GF-D8 (cell line): ENCODE measurements around the gene MT1B.
"Not testable (repeated sequence)": the region's sequence is repeated elsewhere in the genome, so short reads cannot be mapped to it uniquely, and the experiment has no call there.

Experiments used
- DNase-seq: peaks from one replicate; lab custom pipeline; 2025; lab: John Stamatoyannopoulos, UW

The MT1B gene

DNA sequence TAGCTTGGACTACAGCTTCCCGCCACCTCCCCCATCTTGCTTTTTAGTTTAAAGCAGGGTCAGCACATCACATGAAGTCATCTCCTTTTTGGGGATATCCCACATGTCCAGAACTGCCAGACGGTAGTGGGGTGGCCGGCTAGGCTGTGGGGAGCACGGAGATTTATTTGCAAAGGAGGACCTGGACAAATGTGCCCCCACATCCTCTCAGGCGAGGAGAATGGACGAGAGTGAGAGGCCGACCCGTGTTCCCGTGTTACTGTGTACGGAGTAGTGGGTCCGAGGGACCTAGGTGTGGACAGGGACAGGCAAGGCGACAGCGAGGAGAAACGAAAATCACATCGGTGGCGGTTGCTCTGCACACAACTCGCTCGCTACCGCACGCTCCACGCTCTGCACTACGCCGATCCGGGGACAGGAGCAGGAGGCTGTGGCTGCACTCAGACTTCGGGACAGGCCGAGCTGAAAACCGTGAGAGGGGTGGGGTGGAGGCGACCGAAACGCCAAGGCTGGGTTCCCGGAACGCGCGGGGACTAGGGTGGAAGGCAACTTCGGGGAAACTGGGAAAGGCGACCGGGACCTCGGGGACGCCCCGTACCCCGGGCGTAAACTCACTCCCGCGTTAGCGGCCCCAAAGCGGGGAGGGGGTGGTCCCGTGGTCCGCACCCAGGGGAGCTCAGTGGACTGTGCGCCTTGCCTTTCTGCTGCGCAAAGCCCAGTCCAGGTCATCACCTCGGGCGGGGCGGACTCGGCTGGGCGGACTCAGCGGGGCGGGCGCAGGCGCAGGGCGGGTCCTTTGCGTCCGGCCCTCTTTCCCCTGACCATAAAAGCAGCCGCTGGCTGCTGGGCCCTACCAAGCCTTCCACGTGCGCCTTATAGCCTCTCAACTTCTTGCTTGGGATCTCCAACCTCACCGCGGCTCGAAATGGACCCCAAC is 13.6 kb upstream of the MT1B start, which contains the start of gene MT1A:
Gene MT1A, plus strand, starts transcription at position 853 of the 937 bp plus-strand sequence. Its CDS starts 73 bp downstream, at position 926.
- no peak for DNase-seq

DNA sequence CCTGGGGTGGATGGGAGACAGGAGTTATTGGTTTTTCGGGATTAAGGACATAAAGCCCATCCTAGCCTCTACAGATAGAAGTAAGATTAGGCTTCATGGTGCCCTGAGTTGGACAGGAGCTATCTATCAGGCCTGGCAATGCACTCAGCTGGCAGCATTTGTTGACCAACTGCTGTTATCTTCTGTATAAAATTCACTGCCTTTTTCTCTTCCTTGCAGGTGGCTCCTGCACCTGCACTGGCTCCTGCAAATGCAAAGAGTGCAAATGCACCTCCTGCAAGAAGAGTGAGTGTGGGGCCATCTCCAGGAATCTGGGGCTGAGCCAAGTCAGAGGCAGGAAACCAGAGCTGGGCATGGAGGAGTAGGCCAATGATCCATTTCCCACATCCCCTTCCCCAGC is 12.6 kb upstream of the MT1B start:
- DNase-seq, result no peak

- no peak for DNase-seq
Measured at GRCh38 chr16:56640076-56640475, 11.6 kb upstream of the MT1B start.

DNA sequence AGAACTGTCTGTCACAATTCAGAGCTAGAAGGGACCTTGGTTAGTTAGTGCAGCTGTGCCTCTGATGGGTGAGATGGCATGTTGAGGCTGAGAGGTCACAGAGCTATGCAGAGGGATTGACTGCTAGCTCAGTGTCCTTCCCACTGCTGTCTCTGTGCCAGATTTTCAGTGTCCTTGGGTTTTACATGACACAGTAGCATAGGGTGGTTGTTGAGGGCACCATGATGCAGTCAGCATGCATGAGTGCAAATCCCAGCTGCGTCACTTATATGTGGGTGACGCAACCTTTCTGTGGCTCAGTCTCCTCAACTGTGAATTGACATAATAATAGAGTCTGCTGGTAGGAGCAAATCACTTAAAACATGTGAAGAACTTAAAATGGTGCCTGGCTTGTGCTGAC is 10.5 kb upstream of the MT1B start:
- no peak for DNase-seq

DNA sequence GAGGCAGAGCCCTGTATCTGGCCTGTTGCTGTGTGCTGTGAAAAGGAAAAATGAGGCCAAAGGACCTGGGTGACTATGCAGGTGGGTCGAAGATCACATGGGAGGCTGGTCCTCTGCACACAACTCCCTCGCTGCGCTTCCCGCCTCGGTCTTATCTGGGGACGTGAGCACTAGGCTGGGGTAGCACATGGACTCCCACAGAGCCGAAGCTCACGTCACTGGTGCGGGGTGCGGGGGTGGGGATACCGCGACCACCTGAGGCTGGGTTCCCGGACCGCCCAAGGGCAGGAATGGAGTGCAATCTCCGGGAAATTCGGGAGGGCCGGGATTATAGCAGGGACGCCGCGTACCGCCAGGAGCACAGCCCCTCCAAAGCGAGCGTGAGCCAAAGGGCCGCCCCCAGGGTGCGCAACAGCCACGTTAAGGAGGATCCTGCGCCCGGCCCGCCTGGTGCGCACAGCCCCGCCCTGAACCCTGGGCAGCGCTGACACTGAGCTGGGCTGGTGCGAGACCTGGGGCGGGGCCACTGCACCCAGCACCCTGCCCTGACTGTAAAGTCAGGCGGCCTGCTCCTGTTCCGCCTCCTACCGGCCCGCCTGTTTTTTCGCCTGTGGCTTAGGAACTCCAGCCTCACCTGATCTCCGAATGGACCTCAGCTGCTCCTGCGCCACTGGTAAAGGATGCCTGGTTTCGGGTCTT is 8.5 kb upstream of the MT1B start:
- DNase-seq, result no peak

DNA sequence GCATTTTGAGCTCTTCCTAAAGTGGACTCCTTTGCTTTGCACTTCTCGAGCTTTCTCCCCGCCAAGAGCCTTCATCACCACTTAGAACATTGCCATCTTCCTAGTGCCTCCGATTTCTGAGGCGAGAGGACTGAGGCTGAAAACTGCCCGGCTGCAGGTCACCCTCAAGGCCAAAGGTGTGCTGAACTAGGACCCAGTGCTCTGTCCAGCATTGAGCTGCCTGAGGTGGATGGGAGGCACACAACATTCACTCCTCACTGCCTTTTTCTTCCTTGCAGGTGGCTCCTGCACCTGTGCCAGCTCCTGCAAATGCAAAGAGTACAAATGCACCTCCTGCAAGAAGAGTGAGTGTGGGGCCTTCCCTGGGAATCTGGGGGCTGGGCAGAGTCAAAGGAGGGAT is 7.9 kb upstream of the MT1B start:
- DNase-seq, result no peak

GRCh38 chr16:56645311-56645710 is 6.4 kb upstream of the MT1B start:
- no peak for DNase-seq

- no peak for DNase-seq
Measured at GRCh38 chr16:56645838-56646237, 5.8 kb upstream of the MT1B start.

GRCh38 chr16:56647641-56648431 is 3.9 kb upstream of the MT1B start:
- no peak for DNase-seq

- no peak for DNase-seq
Measured at GRCh38 chr16:56649271-56649670, 2.4 kb upstream of the MT1B start.

GRCh38 chr16:56649820-56650219 is 1.9 kb upstream of the MT1B start:
- DNase-seq, result no peak

DNA sequence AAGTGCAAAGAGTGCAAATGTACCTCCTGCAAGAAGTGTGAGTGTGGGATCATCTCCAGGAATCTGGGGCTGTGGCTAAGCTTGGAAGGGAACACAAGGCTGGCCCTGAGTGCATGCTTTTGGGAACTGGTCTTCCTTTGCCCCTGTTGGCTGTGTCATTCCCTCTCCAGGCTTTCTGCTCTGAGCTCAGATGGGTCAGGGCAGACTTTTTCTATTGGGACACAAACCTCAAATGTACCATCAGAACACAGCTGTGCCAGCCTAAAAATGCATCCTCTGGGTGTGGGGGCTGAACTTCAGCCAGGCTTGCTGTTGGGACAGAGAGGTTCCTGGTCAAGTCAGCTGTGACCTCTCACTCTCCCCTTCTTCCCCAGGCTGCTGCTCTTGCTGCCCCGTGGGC is 914 bp downstream of the MT1B start:
- DNase-seq, result no peak

- DNase-seq, result no peak
Measured at GRCh38 chr16:56653218-56653617, 1.5 kb downstream of the MT1B start.

GRCh38 chr16:56657555-56658326 is 6.1 kb downstream of the MT1B start, which contains the start of gene MT1F:
Gene MT1F (plus strand): TSS chr16:56657959. CDS start chr16:56658059, 100 bp downstream.
- no peak for DNase-seq

- no peak for DNase-seq
Measured at GRCh38 chr16:56658327-56658875, 6.7 kb downstream of the MT1B start.

DNA sequence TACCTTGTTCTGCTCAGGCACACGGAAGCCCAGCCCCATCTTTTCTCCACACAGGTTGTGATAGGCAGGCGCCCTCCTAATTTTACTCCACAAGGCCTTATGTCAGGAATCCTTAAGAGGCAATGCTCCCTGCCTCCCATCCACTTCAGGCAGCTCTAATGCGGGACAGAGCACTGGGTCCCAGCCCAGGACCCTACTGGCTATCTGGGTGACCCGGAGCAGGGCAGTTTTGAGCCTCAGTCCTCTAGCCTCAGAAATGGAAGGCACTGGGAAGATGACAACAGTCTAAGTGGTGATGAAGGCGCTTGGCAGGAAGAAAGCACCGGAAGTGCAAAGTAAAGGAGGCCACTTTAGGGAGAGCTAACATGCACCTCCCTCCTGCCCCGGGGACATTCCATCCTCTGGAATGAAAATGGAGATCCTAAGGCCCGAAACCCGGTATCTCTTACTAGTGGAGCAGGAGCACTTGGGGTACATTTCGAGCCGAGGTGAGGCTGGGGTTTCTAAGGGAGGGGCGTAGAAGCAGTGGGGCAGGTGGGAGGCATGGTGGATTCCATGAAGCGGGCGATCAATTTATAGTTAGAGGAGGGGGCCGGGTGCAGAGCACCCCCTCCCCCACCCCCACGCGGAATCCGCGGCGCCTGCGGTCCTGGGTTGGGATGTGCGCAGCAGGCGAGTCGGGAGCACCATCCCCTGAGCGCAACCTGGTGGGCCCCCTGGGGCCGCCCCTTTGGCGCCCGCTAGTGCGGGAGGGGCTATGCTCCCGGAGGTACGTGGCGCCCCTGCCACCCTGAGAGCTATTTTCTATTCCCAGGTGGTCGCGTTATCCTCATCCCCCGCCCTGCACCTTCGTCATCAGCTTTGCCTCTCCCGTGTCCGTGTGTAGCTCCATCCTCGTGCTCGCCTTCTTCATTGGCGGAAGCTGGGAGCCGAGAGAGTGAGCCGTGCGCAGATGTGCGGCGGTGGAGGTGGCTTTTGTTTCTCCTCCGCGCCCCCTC is 11.0 kb downstream of the MT1B start:
- DNase-seq, result no peak

DNA sequence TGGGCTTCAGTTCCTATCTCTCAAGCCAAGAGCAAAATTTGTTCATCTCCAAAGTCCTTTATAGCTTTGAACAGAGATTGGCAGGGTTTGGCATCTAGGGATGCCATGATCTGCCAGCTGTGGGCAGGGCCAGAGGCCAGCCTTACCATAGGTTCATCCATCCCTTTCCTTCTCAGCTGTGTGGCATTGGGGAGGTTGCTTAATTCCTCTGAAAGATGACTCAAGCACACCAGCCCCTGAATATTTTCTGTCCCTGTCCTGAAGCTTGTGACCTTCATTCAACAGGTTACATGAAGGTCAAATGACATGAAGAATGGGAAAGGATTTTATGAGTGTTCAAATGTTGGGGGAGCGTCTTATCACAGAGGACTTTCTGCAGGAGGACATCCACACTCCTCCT is 12.8 kb downstream of the MT1B start:
- no peak for DNase-seq

DNA sequence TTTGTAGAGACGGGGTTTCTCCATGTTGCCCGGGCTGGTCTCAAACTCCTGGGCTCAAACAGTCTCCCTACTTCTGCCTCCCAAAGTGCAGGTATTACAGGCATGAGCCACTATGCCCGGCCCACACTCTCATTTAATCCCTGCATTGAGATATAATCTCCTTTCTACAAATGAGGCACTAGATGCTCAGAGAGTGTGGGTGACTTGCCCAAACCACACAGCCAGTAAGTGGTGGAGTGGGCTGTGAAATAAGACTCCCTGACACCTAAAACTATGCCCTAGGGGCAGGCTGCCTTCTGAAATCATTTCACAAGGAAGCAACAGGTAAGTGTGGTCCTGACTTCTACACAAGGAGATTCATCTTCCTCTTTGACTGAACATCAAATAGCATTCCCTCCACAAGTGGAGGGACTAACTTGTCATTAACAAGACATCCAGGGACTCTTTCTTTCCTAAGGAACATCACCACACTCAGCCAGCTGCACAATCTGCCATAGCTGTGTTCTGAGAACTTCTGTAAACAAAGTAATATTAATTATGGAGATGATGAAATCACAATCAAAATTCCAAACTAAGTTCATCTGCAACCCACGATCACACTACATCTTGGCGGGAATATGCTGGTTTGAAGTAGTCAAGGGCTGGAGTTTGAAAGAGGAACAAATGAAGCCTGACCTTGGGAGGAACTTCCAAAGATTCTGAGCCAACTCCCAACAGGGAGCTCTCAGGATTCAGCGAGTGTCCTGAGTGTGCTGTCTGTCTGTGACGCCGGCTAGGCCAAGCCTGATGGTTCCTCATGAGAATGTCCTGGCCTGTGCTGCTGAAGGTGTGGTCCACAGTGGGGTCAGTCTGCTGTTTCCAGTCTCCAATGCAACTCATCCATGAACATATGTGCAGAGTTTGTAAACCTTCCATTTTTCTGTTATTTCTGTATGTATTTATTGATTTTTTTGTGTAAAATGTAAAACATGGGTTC is 13.9 kb downstream of the MT1B start:
- not testable (repeated sequence) for DNase-seq
